CD4-positive, CD25-positive, alpha-beta regulatory T cell (primary cell): Measurements from ENCODE around the gene RAD51B. TPM values are rescaled to one million over a fixed set of nuclear protein-coding genes. Genes with fewer than 3 reads are reported as not detected.
"Not testable (repeated sequence)": the region's sequence is repeated elsewhere in the genome, so short reads cannot be mapped to it uniquely, and the experiment has no call there.

ENCODE experiments used
- ATAC-seq, 2 donors: fragments of 150-1000 bp; cut with Tn5 transposase; one replicate each; pipeline ENCODE4 v1.10.0; 2021; ENCODE audit warnings: low read depth in 2 of 2, moderate number of reproducible peaks in 2 of 2, moderate library complexity in 1 of 2
- DNase-seq, 3 donors: peaks; one replicate each; pipeline versions ENCODE4 v3.0.0 to v3.0.0-alpha.2; 2012 to 2022; ENCODE audit warnings: mixed read lengths in 1 of 3
- H3K27ac ChIP-seq: one replicate; pipeline ENCODE4 v1.7.0; 2013; ENCODE audit warnings: mild to moderate bottlenecking, low read length; ENCODE audit not compliant: insufficient read depth, poor library complexity, severe bottlenecking
- H3K27me3 ChIP-seq: one replicate; pipeline ENCODE4 v1.7.0; 2013; ENCODE audit warnings: low read length; ENCODE audit not compliant: control insufficient read depth, insufficient read depth
- H3K36me3 ChIP-seq: one replicate; pipeline ENCODE4 v1.7.0; 2013; ENCODE audit warnings: mild to moderate bottlenecking, low read length, moderate library complexity; ENCODE audit not compliant: control insufficient read depth, insufficient read depth
- H3K4me1 ChIP-seq: 2 replicates; pipeline ENCODE4 v1.7.0; 2013; ENCODE audit warnings: mild to moderate bottlenecking, low read length; ENCODE audit not compliant: insufficient read depth, control insufficient read depth, poor library complexity, severe bottlenecking
- H3K4me3 ChIP-seq: one replicate; pipeline ENCODE4 v1.7.0; 2013; ENCODE audit warnings: low read depth, mild to moderate bottlenecking, low read length, moderate library complexity
- H3K9me3 ChIP-seq, 2 experiments: 1 replicate in 1 of 2; 2 replicates in 1 of 2; pipeline ENCODE4 v1.7.0; 2013; ENCODE audit warnings: low read length in 2 of 2, mild to moderate bottlenecking in 1 of 2, moderate library complexity in 1 of 2; ENCODE audit not compliant: control insufficient read depth in 2 of 2
- H3K27ac Mint-ChIP-seq, 3 donors: one replicate each; pipeline ENCODE4 v1.8.0; 2020 to 2022; ENCODE audit warnings: mild to moderate bottlenecking in 3 of 3, mixed read lengths in 3 of 3, moderate library complexity in 2 of 3
- H3K27me3 Mint-ChIP-seq: one replicate; pipeline ENCODE4 v1.8.0; 2022; ENCODE audit warnings: mild to moderate bottlenecking, mixed read lengths
- H3K36me3 Mint-ChIP-seq: one replicate; pipeline ENCODE4 v1.8.0; 2020; ENCODE audit warnings: mixed read lengths
- H3K4me1 Mint-ChIP-seq, 4 donors: one replicate each; pipeline ENCODE4 v1.8.0; 2020 to 2022; ENCODE audit warnings: mixed read lengths in 4 of 4, mild to moderate bottlenecking in 1 of 4
- H3K4me3 Mint-ChIP-seq, 4 donors: one replicate each; pipeline ENCODE4 v1.8.0; 2020 to 2022; ENCODE audit warnings: mild to moderate bottlenecking in 4 of 4, mixed read lengths in 4 of 4, moderate library complexity in 3 of 4
- H3K9me3 Mint-ChIP-seq, 7 donors: one replicate each; pipeline ENCODE4 v1.8.0; 2020 to 2022; ENCODE audit warnings: mixed read lengths in 7 of 7, mild to moderate bottlenecking in 3 of 7, moderate library complexity in 2 of 7
- polyA plus RNA-seq, 4 donors: library from polyadenylated mRNA; unstranded; fragments of 300-500 nt; fragmentation: Illumina TruSeq; gene quantifications; one replicate each; pipeline ENCODE4 v1.2.3, GENCODE V29; 2021
- total RNA-seq: library from RNA; stranded (reverse); gene quantifications from one replicate; pipeline ENCODE4 v1.2.3, GENCODE V29; 2022

Gene RAD51B
- total and polyA plus RNA-seq, 5 donors from 2014 or later = 19.1 to 40.2 (median 28.1) TPM

- no peak overlapping the region for H3K4me3 ChIP-seq
- no peak for ATAC-seq
- H3K4me1 ChIP-seq = no peaks in the 10 kb centered on the region
- Mint-ChIP-seq H3K27ac (no peak overlapping the region), H3K36me3 (peaks cover 37% of the 10 kb centered on the region), H3K4me3 (no peak overlapping the region), H3K9me3 (peaks cover 0 to 4% (median 0%) of the 10 kb centered on the region in 7 donors), H3K4me1 (peaks cover 0 to 7% (median under 1%) of the 10 kb centered on the region in 4 donors), H3K27me3 (no peaks in the 10 kb centered on the region)
- no peaks in the 10 kb centered on the region for H3K9me3 ChIP-seq
- no peaks in the 10 kb centered on the region for H3K27me3 ChIP-seq
- H3K27ac ChIP-seq = no peak overlapping the region
- DNase-seq = no peak
- H3K36me3 ChIP-seq = no peaks in the 10 kb centered on the region
These were observed 147.6 kb downstream of the RAD51B start for GRCh38 chr14:67967206-67967605.

GRCh38 chr14:67967970-67968369 lies 148.4 kb downstream of the RAD51B start:
- H3K27ac ChIP-seq, H3K9me3 ChIP-seq, H3K27me3 ChIP-seq, DNase-seq, H3K36me3 ChIP-seq, H3K9me3 Mint-ChIP-seq, H3K4me1 Mint-ChIP-seq, H3K27ac Mint-ChIP-seq, H3K27me3 Mint-ChIP-seq, H3K4me3 ChIP-seq, H3K4me3 Mint-ChIP-seq, H3K4me1 ChIP-seq, ATAC-seq: not testable (repeated sequence)
- H3K36me3 Mint-ChIP-seq = peaks cover 37% of the 10 kb centered on the region

DNA sequence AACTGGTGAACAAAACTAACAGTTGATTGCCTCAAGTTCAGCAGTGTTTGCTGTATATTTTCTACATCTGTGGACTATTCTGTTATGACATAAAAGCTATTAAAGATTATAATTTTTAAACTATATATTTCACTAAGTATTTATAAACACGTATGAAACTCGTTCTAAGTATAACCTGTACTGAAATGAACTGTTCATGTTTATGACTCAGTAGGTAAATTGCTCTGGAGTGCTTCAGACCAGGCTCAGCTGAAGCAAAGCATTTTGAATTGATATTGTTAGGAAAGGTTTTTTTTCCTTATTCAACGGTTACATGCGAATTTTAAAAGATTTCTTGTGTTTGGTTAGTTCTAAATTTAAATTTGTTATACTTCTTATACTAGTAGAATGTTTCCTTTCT lies 151.3 kb downstream of the RAD51B start:
- Histone ChIP-seq H3K4me3 (no peak overlapping the region), H3K27me3 (no peaks in the 10 kb centered on the region), H3K36me3 (no peaks in the 10 kb centered on the region), H3K4me1 (no peaks in the 10 kb centered on the region), H3K9me3 (no peaks in the 10 kb centered on the region), H3K27ac (no peak overlapping the region)
- Mint-ChIP-seq H3K27me3 (no peaks in the 10 kb centered on the region), H3K4me3 (no peak overlapping the region), H3K4me1 (no peaks in the 10 kb centered on the region), H3K9me3 (peaks cover 0 to 3% (median 0%) of the 10 kb centered on the region in 7 donors), H3K36me3 (peaks cover 26% of the 10 kb centered on the region), H3K27ac (no peak overlapping the region)
- no peak for ATAC-seq
- DNase-seq = no peak

DNA sequence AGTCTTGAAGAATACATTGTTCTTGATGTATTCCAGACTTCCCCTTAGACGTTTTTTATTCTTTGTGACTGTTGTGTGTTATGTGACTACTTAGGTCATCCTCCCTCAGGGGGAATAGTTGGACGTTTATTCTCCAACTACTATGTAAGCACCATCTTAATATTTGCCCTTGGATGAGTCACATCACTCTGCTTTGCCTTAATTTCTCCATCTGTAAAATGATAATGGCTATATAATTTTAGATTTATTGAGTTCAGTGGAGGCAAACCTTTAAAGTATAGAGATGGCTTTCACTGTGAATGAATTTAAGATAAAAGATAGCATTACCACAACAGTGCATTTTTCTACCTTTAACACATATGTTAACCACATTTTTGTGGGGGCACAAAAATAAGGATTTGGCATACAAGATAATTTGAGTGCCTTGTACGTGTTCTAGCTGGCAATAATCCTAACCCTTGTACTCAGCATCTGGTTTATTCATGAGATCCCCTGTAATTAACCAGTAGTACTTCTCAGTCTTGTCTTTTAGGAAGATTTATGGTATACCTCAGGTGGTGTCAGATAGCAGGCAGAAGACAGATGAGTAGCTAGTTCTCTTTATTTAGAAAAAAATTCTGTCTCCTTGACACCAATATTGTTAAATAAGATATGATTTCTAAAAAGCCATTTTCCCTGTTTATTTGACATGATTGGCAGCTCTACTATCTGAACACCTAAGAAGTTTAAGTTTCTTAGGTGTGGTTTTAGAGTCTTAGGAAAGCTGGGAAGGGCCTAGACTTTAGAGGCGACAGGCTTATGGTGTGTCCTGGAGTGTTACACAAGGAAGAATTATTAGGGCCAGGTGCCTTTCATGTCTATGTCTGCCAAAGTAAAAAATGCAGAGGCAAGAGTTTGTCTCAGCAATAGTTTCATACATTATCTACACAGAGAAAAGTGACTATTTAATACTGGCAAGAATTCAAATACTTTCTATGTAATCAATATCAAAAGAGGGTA lies 152.3 kb downstream of the RAD51B start:
- no peak for ATAC-seq
- no peaks in the 10 kb centered on the region for H3K4me1 Mint-ChIP-seq
- no peaks in the 10 kb centered on the region for H3K9me3 ChIP-seq

GRCh38 chr14:67973436-67973835 lies 153.9 kb downstream of the RAD51B start:
- no peaks in the 10 kb centered on the region for H3K9me3 ChIP-seq
- no peaks in the 10 kb centered on the region for H3K27me3 ChIP-seq
- H3K9me3 Mint-ChIP-seq = peaks cover 0 to 3% (median 0%) of the 10 kb centered on the region in 7 donors
- H3K4me3 Mint-ChIP-seq = no peak overlapping the region
- peaks cover 5% of the 10 kb centered on the region for H3K36me3 Mint-ChIP-seq
- no peak overlapping the region for H3K27ac ChIP-seq
- no peaks in the 10 kb centered on the region for H3K4me1 Mint-ChIP-seq
- no peaks in the 10 kb centered on the region for H3K4me1 ChIP-seq
- H3K27me3 Mint-ChIP-seq = no peaks in the 10 kb centered on the region
- no peaks in the 10 kb centered on the region for H3K36me3 ChIP-seq
- no peak overlapping the region for H3K27ac Mint-ChIP-seq
- no peak overlapping the region for H3K4me3 ChIP-seq
- ATAC-seq (no peak), DNase-seq (no peak)

More for the DNA sequence above, 152.3 kb downstream of the RAD51B start:
- no peaks in the 10 kb centered on the region for H3K27me3 ChIP-seq
- H3K36me3 ChIP-seq = no peaks in the 10 kb centered on the region
- no peak overlapping the region for H3K4me3 ChIP-seq
- Mint-ChIP-seq H3K27me3 (no peaks in the 10 kb centered on the region), H3K4me3 (no peak overlapping the region), H3K27ac (no peak overlapping the region), H3K36me3 (peaks cover 20% of the 10 kb centered on the region), H3K9me3 (peaks cover 0 to 3% (median 0%) of the 10 kb centered on the region in 7 donors)
- H3K27ac ChIP-seq = no peak overlapping the region
- no peak for DNase-seq
- no peaks in the 10 kb centered on the region for H3K4me1 ChIP-seq

DNA sequence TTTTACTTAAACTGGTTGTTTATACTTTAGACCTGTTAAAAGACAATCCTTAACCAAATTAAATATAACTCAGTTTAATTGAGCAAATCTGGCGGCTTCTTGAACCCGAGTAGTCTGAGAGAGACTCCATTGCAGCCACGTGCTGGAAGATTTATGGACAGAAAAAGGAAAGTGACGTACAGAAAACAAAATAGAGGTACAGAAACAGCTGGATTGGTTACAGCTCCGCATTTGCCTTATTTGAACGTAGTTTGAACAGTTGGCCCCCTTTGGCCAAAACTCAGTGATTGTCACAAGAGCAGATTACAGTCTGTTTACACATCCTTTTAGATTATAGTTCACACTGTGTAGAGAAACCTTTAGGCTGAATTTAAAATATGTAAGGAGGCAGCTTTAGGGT lies 155.9 kb downstream of the RAD51B start:
- no peaks in the 10 kb centered on the region for H3K9me3 Mint-ChIP-seq
- no peaks in the 10 kb centered on the region for H3K27me3 ChIP-seq
- H3K4me1 ChIP-seq = no peaks in the 10 kb centered on the region
- no peak overlapping the region for H3K4me3 ChIP-seq
- H3K27ac ChIP-seq = no peak overlapping the region
- H3K4me3 Mint-ChIP-seq = no peak overlapping the region
- H3K36me3 Mint-ChIP-seq = peaks cover 3% of the 10 kb centered on the region
- no peaks in the 10 kb centered on the region for H3K36me3 ChIP-seq
- H3K4me1 Mint-ChIP-seq = no peaks in the 10 kb centered on the region
- H3K9me3 ChIP-seq = no peaks in the 10 kb centered on the region
- no peak overlapping the region for H3K27ac Mint-ChIP-seq
- ATAC-seq = no peak
- no peak for DNase-seq
- H3K27me3 Mint-ChIP-seq = no peaks in the 10 kb centered on the region

DNA sequence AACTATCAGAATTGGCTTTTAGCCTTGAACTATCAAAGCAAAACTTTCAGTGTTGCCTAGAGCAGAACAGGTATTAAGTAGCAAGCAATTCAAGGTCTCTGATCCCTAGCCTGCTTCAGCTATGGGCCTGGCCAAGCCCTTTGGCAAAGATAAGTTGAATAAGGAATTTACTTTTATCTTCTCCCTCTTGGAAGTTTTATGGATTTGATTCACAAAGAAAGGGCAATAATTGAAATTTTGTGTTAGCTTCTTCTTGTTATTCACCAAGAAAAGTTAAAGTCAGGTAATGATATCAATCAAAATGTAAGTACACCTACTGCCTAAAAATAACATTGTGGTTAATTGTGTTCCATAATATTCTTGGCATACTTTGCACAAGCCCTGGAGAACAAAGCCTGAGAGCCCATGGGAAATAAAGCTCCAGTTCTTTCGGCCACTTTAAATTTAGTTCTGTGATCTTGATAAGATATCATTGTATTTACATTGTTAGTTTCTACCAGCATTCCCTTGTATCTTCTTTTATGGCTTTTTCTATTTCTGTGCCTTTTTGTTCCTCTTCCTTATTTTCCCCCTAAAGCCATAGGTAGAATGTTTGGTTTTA lies 158.0 kb downstream of the RAD51B start:
- Mint-ChIP-seq H3K9me3 (no peaks in the 10 kb centered on the region), H3K27ac (no peak overlapping the region), H3K27me3 (no peaks in the 10 kb centered on the region), H3K4me3 (no peak overlapping the region), H3K36me3 (peaks cover 3% of the 10 kb centered on the region), H3K4me1 (no peaks in the 10 kb centered on the region)
- no peak overlapping the region for H3K4me3 ChIP-seq
- H3K27me3 ChIP-seq = no peaks in the 10 kb centered on the region
- H3K4me1 ChIP-seq = no peaks in the 10 kb centered on the region
- H3K36me3 ChIP-seq = no peaks in the 10 kb centered on the region
- no peaks in the 10 kb centered on the region for H3K9me3 ChIP-seq
- DNase-seq (no peak), ATAC-seq (no peak)
- no peak overlapping the region for H3K27ac ChIP-seq
